MM.1S (cell line): ENCODE data around the gene SPATS2.
"Not testable (repeated sequence)": the region's sequence is repeated elsewhere in the genome, so short reads cannot be mapped to it uniquely, and the experiment has no call there.

Source experiments
- DNase-seq: peaks from one replicate; pipeline ENCODE4 v3.0.0-alpha.2; 2015
- H2AFZ ChIP-seq: fragments of 300-600 bp; sonication (generic); 2 replicates; pipeline ENCODE4 v1.6.0; 2016; ENCODE audit warnings: antibody characterized with exemption, low read length
- H3F3A ChIP-seq: fragments of 300-600 bp; sonication (generic); 2 replicates; pipeline ENCODE4 v1.6.1; 2016; ENCODE audit warnings: mild to moderate bottlenecking, antibody characterized with exemption, low read length, moderate library complexity, mixed read lengths; ENCODE audit not compliant: insufficient read depth
- H3K27ac ChIP-seq: fragments of 300-600 bp; sonication (generic); 2 replicates; pipeline ENCODE4 v1.5.1; 2016; ENCODE audit warnings: mild to moderate bottlenecking, low read length
- H3K27me3 ChIP-seq: fragments of 300-600 bp; sonication (generic); replicated peaks from 2 replicates; pipeline ENCODE4 v1.6.0; 2016; ENCODE audit warnings: low read length; ENCODE audit not compliant: insufficient read depth
- H3K36me3 ChIP-seq: fragments of 300-600 bp; sonication (generic); replicated peaks from 2 replicates; pipeline ENCODE4 v1.6.1; 2016; ENCODE audit warnings: mild to moderate bottlenecking, low read length, mixed read lengths; ENCODE audit not compliant: insufficient read depth
- H3K4me1 ChIP-seq: fragments of 300-600 bp; sonication (generic); 2 replicates; pipeline ENCODE4 v1.6.1; 2016; ENCODE audit warnings: low read length, mixed read lengths
- H3K4me2 ChIP-seq: fragments of 300-600 bp; sonication (generic); 2 replicates; pipeline ENCODE4 v1.6.0; 2016; ENCODE audit warnings: low read depth, low read length
- H3K4me3 ChIP-seq: fragments of 300-600 bp; sonication (generic); 2 replicates; pipeline ENCODE4 v1.5.1; 2016; ENCODE audit warnings: low read length, mixed read lengths
- H3K79me2 ChIP-seq: fragments of 300-600 bp; sonication (generic); 2 replicates; pipeline ENCODE4 v1.6.1; 2016; ENCODE audit warnings: mixed run types, low read length, mixed read lengths
- H3K9ac ChIP-seq: fragments of 300-600 bp; sonication (generic); 2 replicates; pipeline ENCODE4 v1.6.1; 2016; ENCODE audit warnings: low read length, mixed read lengths
- H3K9me2 ChIP-seq: fragments of 300-600 bp; sonication (generic); replicated peaks from 2 replicates; pipeline ENCODE4 v1.6.1; 2016; ENCODE audit warnings: mild to moderate bottlenecking, low read length, mixed read lengths; ENCODE audit not compliant: insufficient read depth
- H3K9me3 ChIP-seq: fragments of 300-600 bp; sonication (generic); replicated peaks from 2 replicates; pipeline ENCODE4 v1.6.1; 2016; ENCODE audit warnings: mild to moderate bottlenecking, low read length, mixed read lengths; ENCODE audit not compliant: insufficient read depth
- H4K20me1 ChIP-seq: fragments of 300-600 bp; sonication (generic); 2 replicates; pipeline ENCODE4 v1.6.1; 2016; ENCODE audit warnings: mild to moderate bottlenecking, low read length, moderate library complexity, mixed read lengths; ENCODE audit not compliant: insufficient read depth
- EZH2 ChIP-seq: fragments of 300-600 bp; sonication (generic); optimal IDR thresholded peaks from 2 replicates; pipeline ENCODE3; 2017; ENCODE audit warnings: low read depth, mild to moderate bottlenecking, antibody characterized with exemption, low read length, mixed read lengths
- EZH2phosphoT487 ChIP-seq: fragments of 300-600 bp; sonication (generic); IDR thresholded peaks from 2 replicates; pipeline ENCODE4 v1.6.1; 2018; ENCODE audit warnings: antibody characterized with exemption, low read length
- TF ChIP-seq, protein P1 (sequence below): fragments of 300-600 bp; sonication (generic); IDR thresholded peaks from 2 replicates; pipeline ENCODE4 v1.5.1; 2016; ENCODE audit warnings: antibody characterized with exemption, low read length, mixed read lengths

The SPATS2 gene

GRCh38 chr12:49505672-49506071 lies 138.4 kb downstream of the SPATS2 start:
- Histone ChIP-seq H3K4me1 (peaks cover 19% of the 10 kb centered on the region), H3K36me3 (peaks cover 3% of the 10 kb centered on the region)

DNA sequence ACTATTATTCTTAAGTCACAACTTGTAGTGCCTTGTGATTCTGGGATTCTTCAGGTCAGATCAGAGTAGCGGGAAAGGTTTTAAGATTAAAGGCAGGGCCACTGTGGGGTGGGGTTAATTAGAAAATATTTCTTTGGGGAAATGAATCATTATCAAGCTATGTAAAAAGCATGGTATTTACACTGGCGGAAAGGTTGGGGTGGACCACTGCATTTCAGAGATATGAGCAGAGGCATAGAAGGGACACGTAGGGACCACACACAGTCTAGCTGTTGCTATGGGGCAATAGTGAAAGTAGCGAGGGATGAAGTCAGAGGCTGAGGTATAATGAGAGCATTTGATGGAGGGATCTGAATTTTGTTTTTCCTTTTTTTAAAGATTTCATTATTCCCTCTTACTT lies 139.9 kb downstream of the SPATS2 start:
- no peaks in the 10 kb centered on the region for H3K27me3 ChIP-seq
- DNase-seq = no peak
- no peaks in the 10 kb centered on the region for H3K9me3 ChIP-seq
- H3K36me3 ChIP-seq = peaks cover 3% of the 10 kb centered on the region; the same call in 1 of the 2 replicates
- no peak for TF ChIP-seq EZH2phosphoT487
- TF ChIP-seq EZH2 = no peak
- TF ChIP-seq, protein P1, sequence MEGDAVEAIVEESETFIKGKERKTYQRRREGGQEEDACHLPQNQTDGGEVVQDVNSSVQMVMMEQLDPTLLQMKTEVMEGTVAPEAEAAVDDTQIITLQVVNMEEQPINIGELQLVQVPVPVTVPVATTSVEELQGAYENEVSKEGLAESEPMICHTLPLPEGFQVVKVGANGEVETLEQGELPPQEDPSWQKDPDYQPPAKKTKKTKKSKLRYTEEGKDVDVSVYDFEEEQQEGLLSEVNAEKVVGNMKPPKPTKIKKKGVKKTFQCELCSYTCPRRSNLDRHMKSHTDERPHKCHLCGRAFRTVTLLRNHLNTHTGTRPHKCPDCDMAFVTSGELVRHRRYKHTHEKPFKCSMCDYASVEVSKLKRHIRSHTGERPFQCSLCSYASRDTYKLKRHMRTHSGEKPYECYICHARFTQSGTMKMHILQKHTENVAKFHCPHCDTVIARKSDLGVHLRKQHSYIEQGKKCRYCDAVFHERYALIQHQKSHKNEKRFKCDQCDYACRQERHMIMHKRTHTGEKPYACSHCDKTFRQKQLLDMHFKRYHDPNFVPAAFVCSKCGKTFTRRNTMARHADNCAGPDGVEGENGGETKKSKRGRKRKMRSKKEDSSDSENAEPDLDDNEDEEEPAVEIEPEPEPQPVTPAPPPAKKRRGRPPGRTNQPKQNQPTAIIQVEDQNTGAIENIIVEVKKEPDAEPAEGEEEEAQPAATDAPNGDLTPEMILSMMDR = no peak
- no peak overlapping the region for H3K4me2 ChIP-seq
- no peak overlapping the region for H2AFZ ChIP-seq
- H3F3A ChIP-seq = no peaks in the 10 kb centered on the region
- H3K9me2 ChIP-seq = no peaks in the 10 kb centered on the region
- no peaks in the 10 kb centered on the region for H4K20me1 ChIP-seq
- peaks cover 13% of the 10 kb centered on the region; the same call in 1 of the 2 replicates for H3K79me2 ChIP-seq
- H3K27ac ChIP-seq = no peak overlapping the region
- no peak overlapping the region for H3K9ac ChIP-seq
- peaks cover 7% of the 10 kb centered on the region; the same call in 1 of the 2 replicates for H3K4me1 ChIP-seq
- no peak overlapping the region for H3K4me3 ChIP-seq

More at GRCh38 chr12:49505672-49506071, 138.4 kb downstream of the SPATS2 start:
- TF ChIP-seq EZH2 = no peak
- TF ChIP-seq EZH2phosphoT487 = no peak
- TF ChIP-seq, protein P1 = no peak
- Histone ChIP-seq H3K9me2 (no peaks in the 10 kb centered on the region), H3K27ac (no peak overlapping the region), H3K9ac (no peak overlapping the region), H3K4me2 (no peak overlapping the region), H2AFZ (no peak overlapping the region), H3K4me3 (no peak overlapping the region), H3K79me2 (peaks cover 19% of the 10 kb centered on the region; the same call in 1 of the 2 replicates), H3F3A (peaks cover 12% of the 10 kb centered on the region), H3K9me3 (no peaks in the 10 kb centered on the region), H4K20me1 (no peaks in the 10 kb centered on the region), H3K27me3 (no peaks in the 10 kb centered on the region)
- DNase-seq = no peak

GRCh38 chr12:49509681-49510080 lies 142.4 kb downstream of the SPATS2 start:
- H2AFZ ChIP-seq, H3K4me1 ChIP-seq, H3K27ac ChIP-seq, H3K79me2 ChIP-seq, H3K9me3 ChIP-seq, H3K27me3 ChIP-seq, H3K4me2 ChIP-seq, H3K4me3 ChIP-seq, H3K36me3 ChIP-seq, H3K9me2 ChIP-seq, H3F3A ChIP-seq, H4K20me1 ChIP-seq, H3K9ac ChIP-seq, DNase-seq: not testable (repeated sequence)

- no peaks in the 10 kb centered on the region; the same call in 1 of the 2 replicates for H4K20me1 ChIP-seq
- no peaks in the 10 kb centered on the region for H3K27me3 ChIP-seq
- no peaks in the 10 kb centered on the region for H3K9me2 ChIP-seq
- no peak overlapping the region for H3K27ac ChIP-seq
- TF ChIP-seq EZH2phosphoT487 = no peak
- TF ChIP-seq, protein P1 = no peak
- TF ChIP-seq EZH2 = no peak
- no peaks in the 10 kb centered on the region for H3K9me3 ChIP-seq
- H2AFZ ChIP-seq = no peak overlapping the region
- H3K4me1 ChIP-seq = no peaks in the 10 kb centered on the region
- no peak overlapping the region for H3K4me2 ChIP-seq
- H3F3A ChIP-seq = no peaks in the 10 kb centered on the region
- no peaks in the 10 kb centered on the region for H3K79me2 ChIP-seq
- no peak for DNase-seq
- H3K9ac ChIP-seq = no peak overlapping the region
- 0 out of 2 replicates have a peak, but pooled peaks cover 6% of the 10 kb centered on the region for H3K36me3 ChIP-seq
- no peak overlapping the region for H3K4me3 ChIP-seq
Observed at GRCh38 chr12:49511410-49511809, 144.1 kb downstream of the SPATS2 start.
